HEK293T (cell line): ENCODE data around the gene MAGEA9.
"Not testable (repeated sequence)": the region's sequence is repeated elsewhere in the genome, so short reads cannot be mapped to it uniquely, and the experiment has no call there.

ENCODE experiments used
- BHLHE40 ChIP-seq: fragments of 450-650 bp; IDR thresholded peaks from 2 replicates; pipeline ENCODE4 v1.6.1; 2016; ENCODE audit warnings: mild to moderate bottlenecking, moderate library complexity, borderline replicate concordance
- FOXA1 ChIP-seq: fragments of 450-650 bp; IDR thresholded peaks from 2 replicates; pipeline ENCODE4 v1.6.1; 2016; ENCODE audit warnings: mild to moderate bottlenecking
- FOXK2 ChIP-seq: fragments of 450-650 bp; IDR thresholded peaks from 2 replicates; pipeline ENCODE4 v1.6.1; 2016; ENCODE audit warnings: mild to moderate bottlenecking
- NFRKB ChIP-seq: fragments of 450-650 bp; IDR thresholded peaks from 2 replicates; pipeline ENCODE4 v1.6.1; 2016; ENCODE audit warnings: mild to moderate bottlenecking, moderate library complexity
- SP1 ChIP-seq: fragments of 450-650 bp; IDR thresholded peaks from 2 replicates; pipeline ENCODE4 v1.6.1; 2017
- TARDBP ChIP-seq: fragments of 450-650 bp; IDR thresholded peaks from 2 replicates; pipeline ENCODE4 v1.6.1; 2016
- ZNF384 ChIP-seq: fragments of 450-650 bp; IDR thresholded peaks from 2 replicates; pipeline ENCODE4 v1.6.1; 2016

DNA sequence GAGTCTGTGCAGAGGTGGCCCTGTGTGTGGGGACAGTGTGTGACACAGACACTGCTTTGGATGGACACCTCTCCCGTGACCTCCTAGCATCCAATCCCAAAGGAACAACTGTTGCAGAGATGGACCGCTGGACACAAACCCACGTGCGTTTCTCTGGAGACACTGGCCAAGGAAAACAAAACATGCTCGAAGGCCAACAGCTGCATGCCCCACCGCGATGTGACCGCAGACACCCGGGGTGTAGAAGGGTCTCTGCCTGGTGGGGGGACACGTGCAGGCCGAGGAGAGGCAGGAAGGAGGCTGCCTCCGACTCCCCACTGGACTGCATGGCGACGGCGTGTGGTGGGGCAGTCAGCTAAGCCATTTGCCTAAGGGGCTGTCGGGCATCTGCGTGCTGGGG is 8.0 kb upstream of the MAGEA9 start, which contains the start of gene HSFX1:
- TF ChIP-seq ZNF384, SP1, TARDBP, BHLHE40, FOXK2, NFRKB, FOXA1: not testable (repeated sequence)
